LNCAP (cell line): ENCODE results near the gene ATRN.

ENCODE experiments used
- CTCF ChIP-seq: fragments of 450-650 bp; IDR thresholded peaks from 2 replicates; pipeline ENCODE4 v1.5.1; 2017; ENCODE audit warnings: mild to moderate bottlenecking

ATRN gene

GRCh38 chr20:3699037-3699436 lies 228.2 kb downstream of the ATRN start:
- no peak for TF ChIP-seq CTCF
